Activated T-cell treated with anti-CD3 and anti-CD28 coated beads for 1 hour (primary cell): ENCODE data around the gene CD74.
A peak's percentile ranks its signal among the peaks of the same experiment; 100 is the strongest.
"Not testable (repeated sequence)": the region's sequence is repeated elsewhere in the genome, so short reads cannot be mapped to it uniquely, and the experiment has no call there.

Experiments used
- DNase-seq: peaks from one replicate; pipeline ENCODE4 v3.0.0-alpha.2; 2020; ENCODE audit warnings: low read depth

Gene CD74

GRCh38 chr5:150412319-150413175 is at the start of gene CD74:
TSS of gene CD74 (minus strand) at chr5:150412910. CDS start at chr5:150412749, 161 bp downstream.
- peak; percentile 83 for DNase-seq

GRCh38 chr5:150461231-150461630 is 48.5 kb upstream of the CD74 start:
- DNase-seq, result no peak

DNA sequence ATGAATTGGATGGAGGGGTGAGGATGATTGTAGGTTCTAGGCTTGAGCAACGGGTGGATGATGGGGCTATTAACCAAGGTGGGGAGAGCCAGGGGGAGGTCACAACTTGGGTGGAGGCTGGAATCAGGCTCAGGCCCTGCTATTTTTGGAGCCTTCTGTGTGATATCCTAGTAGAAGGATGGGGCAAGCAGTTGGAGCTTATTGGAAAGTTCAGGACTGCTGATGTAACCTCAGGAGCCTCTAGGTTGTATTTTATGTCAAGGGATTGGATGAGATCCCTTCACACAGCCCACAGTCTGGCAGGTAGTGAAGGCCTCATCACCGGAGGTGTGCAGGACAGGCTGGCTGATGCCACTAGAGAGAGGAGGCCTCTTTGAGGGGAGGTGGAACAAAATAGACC is 48.1 kb upstream of the CD74 start:
- no peak for DNase-seq

DNA sequence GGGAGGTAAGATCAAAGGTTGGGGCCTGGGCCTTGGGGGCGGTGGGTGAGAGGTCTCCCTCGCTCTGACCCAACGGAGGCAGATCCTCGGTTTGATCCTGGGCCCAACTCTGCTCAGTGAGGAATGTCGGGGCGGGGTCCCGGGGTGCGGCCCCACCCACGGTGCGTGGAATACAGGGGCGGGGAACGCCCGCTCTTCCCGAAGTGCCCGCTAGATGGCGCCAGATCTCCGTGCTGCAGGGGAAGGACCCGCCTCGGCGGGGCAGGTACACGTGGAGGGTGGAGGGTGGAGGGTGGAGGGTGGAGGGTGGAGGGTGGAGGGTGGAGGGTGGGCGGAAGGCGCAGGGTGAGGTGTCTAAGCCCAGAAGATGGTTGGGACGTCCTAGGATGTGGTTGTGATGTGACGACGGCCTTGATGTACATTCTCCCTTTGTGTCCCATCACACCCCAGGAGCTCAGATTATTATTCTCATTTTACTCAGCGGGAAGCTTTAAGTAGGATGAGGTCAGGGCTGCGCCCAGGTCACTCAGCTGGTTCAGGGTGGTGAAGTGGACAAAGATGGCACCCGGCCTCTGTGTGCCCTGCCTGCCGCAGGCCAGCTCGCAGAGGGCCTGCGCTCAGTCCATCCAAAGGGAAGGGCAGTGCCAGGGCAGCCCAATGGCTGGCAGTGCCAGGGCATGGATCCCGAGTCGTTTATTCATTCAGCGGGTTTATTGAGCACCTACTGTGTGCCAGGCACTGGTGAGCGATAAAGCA is 46.3 kb upstream of the CD74 start:
- peak; percentile 84 for DNase-seq

- no peak for DNase-seq
Observed at GRCh38 chr5:150457562-150458240, 45.0 kb upstream of the CD74 start.

DNA sequence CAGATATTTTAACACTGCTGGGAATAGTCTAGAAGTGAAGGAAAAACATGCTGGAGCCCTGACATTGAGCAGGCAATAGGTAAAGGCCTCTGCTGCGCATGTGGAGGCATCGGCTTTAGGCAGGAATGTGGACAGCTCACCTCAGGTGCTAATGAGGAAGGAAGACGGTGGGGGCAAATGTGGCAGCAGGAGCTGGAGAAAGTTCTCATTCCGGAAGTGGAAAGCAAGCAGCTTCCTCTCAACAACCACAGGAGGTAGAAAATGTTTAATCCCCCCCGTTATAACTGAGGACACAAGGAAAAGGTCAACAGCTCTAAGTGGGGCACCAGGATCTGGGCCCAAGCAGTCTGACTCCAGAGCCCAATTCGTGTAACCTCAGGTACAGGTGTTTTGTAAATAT is 44.4 kb upstream of the CD74 start:
- no peak for DNase-seq

GRCh38 chr5:150454492-150455229 is 42.0 kb upstream of the CD74 start:
- no peak for DNase-seq

- not testable (repeated sequence) for DNase-seq
Observed at GRCh38 chr5:150454027-150454426, 41.3 kb upstream of the CD74 start.

- no peak for DNase-seq
Observed at GRCh38 chr5:150452914-150453313, 40.2 kb upstream of the CD74 start.

DNA sequence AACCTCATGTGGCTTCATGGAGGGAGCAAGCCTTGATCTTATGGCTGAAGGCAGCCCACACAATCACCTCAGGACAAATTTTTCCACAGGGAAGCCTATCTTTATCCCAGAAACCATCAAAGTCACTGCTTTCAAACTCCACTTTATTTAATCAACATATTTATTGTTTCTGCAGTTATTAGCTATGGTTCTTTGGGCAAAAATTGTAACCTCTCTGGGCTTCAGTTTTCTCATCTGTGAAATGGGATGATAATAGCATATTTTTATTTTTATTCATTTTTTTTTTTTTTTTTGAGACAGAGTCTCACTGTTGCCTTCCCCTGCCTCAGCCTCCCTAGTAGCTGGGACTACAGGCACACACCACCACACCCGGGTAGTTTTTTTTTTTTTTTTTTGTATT is 38.9 kb upstream of the CD74 start:
- no peak for DNase-seq

DNA sequence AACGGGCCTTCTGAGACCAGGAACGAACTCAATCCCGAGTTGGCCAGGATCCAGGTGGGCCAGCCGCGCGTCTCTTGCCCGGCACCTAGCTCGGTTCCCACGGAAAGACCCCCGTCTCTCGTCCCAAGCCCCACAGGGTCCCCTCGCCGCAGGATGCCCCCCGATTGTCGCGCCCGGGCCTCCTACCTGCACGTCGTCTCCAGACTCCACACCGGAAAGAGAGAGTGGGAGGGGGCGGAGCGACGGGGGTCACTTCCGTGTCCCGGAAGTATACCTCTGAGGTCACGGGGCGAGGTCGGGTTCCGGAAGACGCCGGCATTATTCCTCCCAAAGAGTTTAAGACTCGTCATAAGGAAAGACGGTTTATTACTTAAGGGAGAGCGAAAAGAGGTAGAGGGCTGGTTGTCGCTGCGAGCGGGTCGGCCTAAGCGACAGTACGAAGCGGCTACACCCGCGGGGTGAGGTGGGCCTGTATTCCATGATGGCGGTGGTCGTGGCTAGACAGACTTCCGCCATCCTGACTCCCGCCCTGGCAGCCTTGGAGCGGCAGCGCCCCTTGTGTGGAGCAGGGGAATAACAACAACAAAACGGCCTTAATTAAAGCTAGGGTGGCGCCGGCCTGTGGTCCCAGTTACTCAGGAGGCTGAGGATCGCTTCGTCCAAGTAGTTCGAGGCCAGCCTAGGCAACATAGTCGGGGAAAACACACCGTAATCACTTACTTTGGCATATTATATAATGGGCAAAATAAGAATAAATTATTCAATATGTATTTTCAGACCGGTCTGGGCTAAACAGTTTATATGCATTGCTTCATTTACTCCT is 37.0 kb upstream of the CD74 start, which contains the start of gene RPS14:
TSS of gene RPS14 (minus strand) at position 223 of the 823 bp plus-strand sequence. CDS start 2,006 bp downstream, outside the sequence.
- peak; percentile 92 for DNase-seq

GRCh38 chr5:150448952-150449516 is 36.3 kb upstream of the CD74 start:
- no peak for DNase-seq

DNA sequence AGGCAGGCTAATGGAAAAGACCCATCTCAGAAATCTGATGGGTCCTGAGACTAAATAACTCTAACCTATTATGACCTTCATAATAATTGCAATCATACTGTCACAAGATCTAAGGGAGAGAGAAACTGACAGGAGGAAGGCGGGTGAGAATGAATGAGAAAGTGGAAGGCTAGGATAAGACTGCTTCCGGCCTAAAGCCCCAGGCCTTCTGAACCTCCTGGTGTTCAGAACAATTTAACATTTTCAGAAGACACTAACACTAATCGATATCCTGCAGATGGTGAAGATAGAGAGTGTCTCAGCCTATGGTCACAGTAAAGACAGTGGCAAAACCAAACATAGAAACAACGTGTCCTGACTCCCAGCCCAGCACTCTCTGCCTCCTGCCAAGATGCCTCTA is 35.6 kb upstream of the CD74 start:
- DNase-seq, result no peak

DNA sequence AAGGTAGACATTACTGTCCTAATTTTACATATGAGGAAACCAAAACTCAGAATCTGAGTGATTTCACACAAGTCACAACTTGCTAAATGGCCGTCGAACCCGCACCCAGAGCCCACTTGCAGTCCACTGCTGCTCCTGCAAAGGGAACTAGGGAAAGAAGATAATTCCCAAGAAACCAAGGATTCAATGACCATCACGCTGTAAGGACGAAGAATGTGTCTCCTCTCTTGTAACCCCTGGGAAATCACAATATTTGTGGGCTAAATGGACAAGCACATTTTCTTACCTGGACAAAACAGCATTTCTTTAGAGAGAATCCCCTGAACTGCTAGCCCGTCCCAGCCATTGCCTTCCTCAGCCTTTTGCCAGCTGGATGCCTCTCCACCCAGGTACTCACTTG is 34.5 kb upstream of the CD74 start:
- DNase-seq, result no peak

- DNase-seq, result no peak
Observed at GRCh38 chr5:150446583-150446982, 33.9 kb upstream of the CD74 start.

DNA sequence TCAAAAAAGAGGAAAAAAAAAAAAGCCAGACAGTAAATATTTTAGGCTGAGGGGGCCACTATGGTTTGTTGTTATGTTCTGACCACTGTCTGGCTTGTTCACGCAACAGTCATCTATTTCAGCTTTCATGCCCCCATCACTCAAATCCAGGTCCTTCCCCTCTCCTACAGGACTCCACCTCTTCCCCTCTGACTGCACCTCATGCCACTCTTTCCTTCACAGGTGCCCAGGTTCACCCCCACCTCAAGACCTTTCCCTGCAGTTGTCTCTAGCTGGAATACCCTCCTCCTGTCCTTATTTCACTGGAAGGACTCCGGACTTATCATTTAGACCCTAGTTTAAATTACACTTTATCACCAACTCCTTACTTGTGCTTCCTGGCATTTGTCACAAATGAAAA is 33.4 kb upstream of the CD74 start:
- no peak for DNase-seq

GRCh38 chr5:150444770-150445169 is 32.1 kb upstream of the CD74 start:
- no peak for DNase-seq

GRCh38 chr5:150443242-150444075 is 30.7 kb upstream of the CD74 start:
- no peak for DNase-seq

- DNase-seq, result no peak
Observed at GRCh38 chr5:150442699-150443080, 30.0 kb upstream of the CD74 start.
